ENCODE data around the gene CARMIL1.

- TF ChIP-seq POLR2A (IDR thresholded peaks at IDR 0.05; ENCODE audit: low read length) (no peak), GATA1 (IDR thresholded peaks at IDR 0.05; ENCODE audit: low read depth, low read length) (no peak)
These were observed 11.3 kb downstream of the CARMIL1 start for GRCh38 chr6:25290306-25291060.
